ENCODE data around the gene SMU1.

DNA sequence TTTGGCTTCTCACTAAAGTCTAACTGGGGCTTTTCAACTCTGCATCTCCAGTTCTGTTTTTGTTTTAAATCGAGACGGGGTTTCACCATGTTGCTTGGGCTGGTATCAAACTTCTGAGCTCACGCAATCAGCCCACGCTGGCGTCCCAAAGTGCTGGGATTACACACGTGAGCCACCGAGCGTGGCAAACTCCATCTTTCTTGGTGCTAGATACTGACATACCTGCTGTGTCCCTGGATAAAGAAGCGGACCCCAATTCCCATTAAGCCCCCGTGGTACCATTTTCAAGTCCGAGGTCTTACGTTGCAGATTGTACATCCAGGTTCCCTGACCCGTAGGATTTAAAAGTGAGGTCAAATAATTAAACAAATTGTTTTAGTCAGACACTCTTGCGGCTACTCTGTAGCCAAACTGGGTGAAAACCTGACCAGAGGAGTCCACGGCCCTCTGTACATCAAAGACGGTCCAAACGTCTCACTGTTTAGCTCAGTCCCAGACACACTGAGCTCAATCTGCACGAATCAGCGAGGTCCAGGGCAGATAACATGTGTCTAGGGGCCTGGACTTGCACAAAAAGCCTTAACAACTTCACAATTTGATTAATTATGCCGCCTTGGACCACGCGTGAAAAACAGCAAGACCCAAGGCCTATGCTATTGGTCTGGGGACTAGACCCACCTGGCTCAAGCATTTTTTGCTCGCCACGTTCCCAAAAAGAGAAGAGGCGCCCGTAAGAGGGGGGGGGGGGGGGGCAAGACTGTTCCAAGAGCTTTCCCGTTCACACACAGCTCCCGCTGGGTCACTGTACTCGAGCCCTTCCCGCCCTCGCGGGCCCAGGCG lies 52.1 kb downstream of the SMU1 start:
- TF ChIP-seq SP1 (IDR thresholded peaks at IDR 0.05) (no peak), BHLHE40 (IDR thresholded peaks at IDR 0.05; ENCODE audit: borderline replicate concordance) (no peak), ELF4 (IDR thresholded peaks at IDR 0.05) (no peak), HDGF (IDR thresholded peaks at IDR 0.05; ENCODE audit: borderline replicate concordance) (no peak), ARNT (IDR thresholded peaks at IDR 0.05) (no peak), SUZ12 (IDR thresholded peaks at IDR 0.05) (no peak), PKNOX1 (IDR thresholded peaks at IDR 0.05) (no peak), CTBP1 (IDR thresholded peaks at IDR 0.05; ENCODE audit: borderline replicate concordance) (no peak), L3MBTL2 (conservative IDR thresholded peaks at IDR 0.05) (no peak; the same call in 1 of the 2 replicates), FOXM1 (IDR thresholded peaks at IDR 0.05; ENCODE audit: borderline replicate concordance) (no peak)

Measured in HEK293T (cell line).